HCT116 (cell line): ENCODE results near the gene C1R. TPM values are rescaled to one million over a fixed set of nuclear protein-coding genes. Genes with fewer than 3 reads are reported as not detected.
"Not testable (repeated sequence)": the region's sequence is repeated elsewhere in the genome, so short reads cannot be mapped to it uniquely, and the experiment has no call there.

Source experiments
- ATAC-seq: fragments of 200-7000 bp; cut with Tn5 transposase; 2 replicates; pipeline ENCODE4 v1.9.1; 2020; ENCODE audit warnings: mild to moderate bottlenecking, moderate library complexity
- BruUV-seq: library from RNA; stranded (reverse); fragments of 400-500 nt; replicated peaks from 2 replicates; lab custom pipeline; 2021; lab: Mats Ljungman, UMichigan
- CTCF ChIA-PET: fragments of 300-600 bp; sonication (Branson Sonifier 250); formaldehyde crosslinking; loops from one replicate; lab custom pipeline; 2021; ENCODE audit warnings: antibody characterized with exemption; lab: Charles Lee
- POLR2A ChIA-PET: fragments of 300-600, 350-600 bp; sonication (Branson Sonifier 250); formaldehyde crosslinking; loops from one replicate; lab custom pipeline; 2021; ENCODE audit warnings: antibody characterized with exemption; lab: Charles Lee
- RAD21 ChIA-PET, 2 experiments: fragments of 300-600 bp; sonication (Branson Sonifier 250); formaldehyde crosslinking; loops; one replicate each; lab custom pipeline; 2023; ENCODE audit warnings: low total read pairs in 2 of 2; ENCODE audit not compliant: uncharacterized antibody in 2 of 2, unreplicated experiment in 2 of 2, low non-redundant PET in 1 of 2; lab: Charles Lee
- DNase-seq: peaks from one replicate; pipeline ENCODE4 v3.0.0-alpha.2; 2010; ENCODE audit warnings: low read depth, low spot score
- H2AFZ ChIP-seq: fragments of 200-600 bp; shearing (Covaris generic), sonication (generic); 2 replicates; pipeline ENCODE4 v1.6.1; 2017; ENCODE audit warnings: low read depth, mixed run types, mixed read lengths, antibody characterized with exemption, low read length; ENCODE audit not compliant: poor library complexity, severe bottlenecking
- H3K27ac ChIP-seq: 2 replicates; pipeline ENCODE4 v1.5.1; 2012; ENCODE audit warnings: low read depth, low read length
- H3K27me3 ChIP-seq: fragments of 200-600 bp; sonication (generic); 2 replicates; pipeline ENCODE4 v1.6.1; 2016; ENCODE audit warnings: mixed run types, low read length, mixed read lengths; ENCODE audit not compliant: insufficient read depth
- H3K36me3 ChIP-seq, 2 experiments: fragments of 200-500 bp in 1 of 2; fragments of 200-600 bp in 1 of 2; sonication (Bioruptor generic) in 1 of 2; sonication (generic) in 1 of 2; 2 replicates each; pipeline versions ENCODE4 v1.5.1 to v1.6.1; 2014 to 2016; ENCODE audit warnings: low read length in 2 of 2, inconsistent platforms in 1 of 2, mixed read lengths in 1 of 2, mixed run types in 1 of 2; ENCODE audit not compliant: insufficient read depth in 2 of 2, control insufficient read depth in 1 of 2
- H3K4me1 ChIP-seq, 2 experiments: fragments of 200-600 bp in 1 of 2; sonication (generic) in 1 of 2; 2 replicates each; pipeline versions ENCODE4 v1.5.1 to v1.6.1; 2012 to 2017; ENCODE audit warnings: low read length in 2 of 2, inconsistent platforms in 1 of 2, mild to moderate bottlenecking in 1 of 2, mixed read lengths in 1 of 2, mixed run types in 1 of 2, moderate library complexity in 1 of 2; ENCODE audit not compliant: insufficient read depth in 2 of 2, control insufficient read depth in 1 of 2
- H3K4me2 ChIP-seq: fragments of 200-600 bp; sonication (generic); 2 replicates; pipeline ENCODE4 v1.6.1; 2017; ENCODE audit warnings: mixed run types, low read length, mixed read lengths
- H3K4me3 ChIP-seq, 2 experiments: fragments of 200-600 bp in 1 of 2; sonication (generic) in 1 of 2; replicated peaks in 1 of 2; 2 replicates each; pipeline ENCODE4 v1.5.1; 2011 to 2016; ENCODE audit warnings: low read length in 2 of 2, control low read depth in 1 of 2, low read depth in 1 of 2, mild to moderate bottlenecking in 1 of 2, mixed read lengths in 1 of 2, mixed run types in 1 of 2
- H3K79me2 ChIP-seq: fragments of 200-600 bp; sonication (generic); 2 replicates; pipeline ENCODE4 v1.6.1; 2017; ENCODE audit warnings: mild to moderate bottlenecking, mixed run types, low read length, moderate library complexity, mixed read lengths; ENCODE audit not compliant: insufficient read depth
- H3K9ac ChIP-seq: fragments of 200-600 bp; sonication (generic); 2 replicates; pipeline ENCODE4 v1.6.1; 2016; ENCODE audit warnings: low read length, mixed read lengths
- H3K9me2 ChIP-seq: fragments of 200-600 bp; sonication (generic), shearing (Covaris generic); 2 replicates; pipeline ENCODE4 v1.6.1; 2017; ENCODE audit warnings: mixed run types, mild to moderate bottlenecking, moderate library complexity; ENCODE audit not compliant: insufficient read depth
- H3K9me3 ChIP-seq, 2 experiments: fragments of 200-500 bp in 1 of 2; fragments of 200-600 bp in 1 of 2; sonication (Bioruptor generic) in 1 of 2; sonication (generic) in 1 of 2; 2 replicates each; pipeline ENCODE4 v1.6.1; 2014 to 2017; ENCODE audit warnings: low read length in 2 of 2, mixed read lengths in 2 of 2, inconsistent platforms in 1 of 2, low read depth in 1 of 2, mild to moderate bottlenecking in 1 of 2, mixed run types in 1 of 2, moderate library complexity in 1 of 2; ENCODE audit not compliant: control insufficient read depth in 1 of 2, insufficient read depth in 1 of 2
- H4K20me1 ChIP-seq: fragments of 200-600 bp; sonication (generic), shearing (Covaris generic); 2 replicates; pipeline ENCODE4 v1.6.1; 2017; ENCODE audit warnings: mixed run types, mild to moderate bottlenecking, moderate library complexity; ENCODE audit not compliant: insufficient read depth
- EGR1 ChIP-seq: IDR thresholded peaks from 2 replicates; pipeline ENCODE4 v1.6.1; 2012; ENCODE audit warnings: low read depth
- ELF1 ChIP-seq: IDR thresholded peaks from 2 replicates; pipeline ENCODE4 v1.6.1; 2012; ENCODE audit warnings: low read depth, borderline replicate concordance
- EZH2 ChIP-seq: fragments of 200-600 bp; sonication (generic); IDR thresholded peaks from 2 replicates; pipeline ENCODE4 v1.6.1; 2017; ENCODE audit warnings: antibody characterized with exemption, mixed run types
- EZH2phosphoT487 ChIP-seq: fragments of 200-600 bp; IDR thresholded peaks from 2 replicates; pipeline ENCODE4 v1.6.1; 2018; ENCODE audit warnings: antibody characterized with exemption, borderline replicate concordance
- FOSL1 ChIP-seq: IDR thresholded peaks from 2 replicates; pipeline ENCODE4 v1.6.1; 2012; ENCODE audit warnings: low read depth
- JUND ChIP-seq: IDR thresholded peaks from 2 replicates; pipeline ENCODE4 v1.6.1; 2012
- POLR2A ChIP-seq: IDR thresholded peaks from 2 replicates; pipeline ENCODE4 v1.7.0; 2011; ENCODE audit warnings: borderline replicate concordance; ENCODE audit not compliant: insufficient read depth, insufficient read length; ENCODE audit errors: extremely low read depth
- POLR2AphosphoS5 ChIP-seq: IDR thresholded peaks from 2 replicates; pipeline ENCODE4 v1.6.1; 2011; ENCODE audit warnings: mild to moderate bottlenecking, low read depth, low read length, moderate library complexity
- RAD21 ChIP-seq: IDR thresholded peaks from 2 replicates; pipeline ENCODE4 v1.6.1; 2012; ENCODE audit warnings: low read depth, mild to moderate bottlenecking
- SIN3A ChIP-seq: IDR thresholded peaks from 2 replicates; pipeline ENCODE4 v1.6.1; 2012; ENCODE audit warnings: low read depth
- SP1 ChIP-seq: IDR thresholded peaks from 2 replicates; pipeline ENCODE4 v1.6.1; 2012; ENCODE audit warnings: low read depth
- SRF ChIP-seq: IDR thresholded peaks from 2 replicates; pipeline ENCODE4 v1.6.1; 2012; ENCODE audit warnings: low read depth
- YY1 ChIP-seq: IDR thresholded peaks from 2 replicates; pipeline ENCODE4 v1.6.1; 2011; ENCODE audit warnings: low read length, low read depth, moderate library complexity, mild to moderate bottlenecking; ENCODE audit not compliant: insufficient replicate concordance; ENCODE audit errors: extremely low read depth
- ZFX ChIP-seq: fragments of 450-650 bp; IDR thresholded peaks from 2 replicates; pipeline ENCODE4 v1.6.1; 2017
- ZNF274 ChIP-seq: fragments of 200-500 bp; sonication (Bioruptor generic); IDR thresholded peaks from 2 replicates; pipeline ENCODE4 v1.6.1; 2014; ENCODE audit warnings: mild to moderate bottlenecking, low read depth, low read length, inconsistent platforms
- intact Hi-C: fragments of 100-400 bp; cut with micrococcal nuclease; formaldehyde crosslinking; loops from 2 replicates; pipeline ENCODE4 v1.10.0; 2022
- total RNA-seq: library from RNA; stranded (reverse); gene quantifications from one replicate; pipeline ENCODE4 v1.2.1, GENCODE V29; 2021; ENCODE audit not compliant: unreplicated experiment
- TF ChIP-seq, protein P1 (sequence below): IDR thresholded peaks from 2 replicates; pipeline ENCODE4 v1.6.1; 2012
- TF ChIP-seq, protein P2 (sequence below): IDR thresholded peaks from 2 replicates; pipeline ENCODE4 v1.6.1; 2012

C1R gene
- total RNA-seq, 1 experiment from 2014 or later, result 4.3 TPM

DNA sequence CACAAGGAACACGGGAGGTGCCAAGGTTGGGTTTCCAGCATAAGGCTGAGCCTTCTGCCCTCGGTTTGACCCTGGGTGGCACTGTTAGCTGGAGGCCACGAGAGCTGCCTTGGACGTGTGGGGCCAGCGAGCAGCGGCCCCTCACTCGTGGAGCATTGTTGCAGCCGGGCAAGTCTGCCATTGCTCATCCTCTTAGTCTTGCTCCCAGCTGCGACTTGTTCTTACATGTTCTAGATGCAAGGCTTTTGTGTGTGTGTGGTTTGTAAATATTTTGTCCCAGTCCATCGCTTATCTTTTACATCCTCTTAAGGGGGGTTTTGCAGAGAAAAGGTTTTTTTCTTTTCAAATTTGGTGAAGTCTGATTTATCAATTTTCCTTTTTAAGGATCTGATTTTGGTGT, 52.8 kb downstream of the C1R start:
- Histone ChIP-seq H3K27me3 (no peaks in the 10 kb centered on the region), H3K79me2 (no peaks in the 10 kb centered on the region), H3K9me2 (no peaks in the 10 kb centered on the region), H3K36me3 (no peaks in the 10 kb centered on the region), H3K4me1 (peaks cover 0 to 9% of the 10 kb centered on the region in 2 experiments; a peak in 1 of 4 replicates), H3K9ac (no peak overlapping the region)
- intact Hi-C loops, result no loop called here
- POLR2A ChIA-PET, result no interaction called here
- CTCF ChIA-PET, result no interaction called here
- RAD21 ChIA-PET, result no interaction called here
- no TSS peak for BruUV-seq
- no peak for TF ChIP-seq ZNF274
- TF ChIP-seq RAD21, result no peak
- TF ChIP-seq FOSL1, result no peak
- TF ChIP-seq SIN3A, result no peak
- no peak for TF ChIP-seq ZFX
- TF ChIP-seq, all 23 proteins: peak for 0
- no peak for DNase-seq
- Histone ChIP-seq H3K9me3 (no peaks in the 10 kb centered on the region), H2AFZ (no peak overlapping the region), H3K4me3 (no peak overlapping the region), H4K20me1 (no peaks in the 10 kb centered on the region), H3K27ac (no peak overlapping the region), H3K4me2 (no peak overlapping the region)
- ATAC-seq, result no peak

DNA sequence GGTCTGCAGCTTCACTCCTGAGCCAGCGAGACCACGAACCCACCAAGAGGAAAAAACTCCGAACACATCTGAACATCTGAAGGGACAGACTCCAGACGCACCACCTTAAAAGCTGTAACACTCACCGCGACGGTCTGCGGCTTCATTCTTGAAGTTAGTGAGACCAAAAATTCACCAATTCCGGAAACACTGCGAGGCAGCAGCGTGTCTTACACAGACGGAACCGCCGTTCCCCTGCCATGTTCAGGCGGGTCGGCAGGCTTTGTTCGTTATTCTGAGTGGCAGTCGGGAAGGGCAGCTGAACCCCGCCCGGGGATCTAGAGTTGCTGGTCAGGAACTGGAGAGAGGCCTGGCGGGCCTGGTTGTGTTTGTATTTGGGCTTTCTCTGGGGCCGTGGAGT, 53.7 kb downstream of the C1R start:
- CTCF ChIA-PET, result no interaction called here
- Histone ChIP-seq H3K4me3 (no peak overlapping the region), H3K4me1 (peaks cover 0 to 9% of the 10 kb centered on the region in 2 experiments; a peak in 1 of 4 replicates), H3K9me3 (no peaks in the 10 kb centered on the region)
- TF ChIP-seq, protein P1, sequence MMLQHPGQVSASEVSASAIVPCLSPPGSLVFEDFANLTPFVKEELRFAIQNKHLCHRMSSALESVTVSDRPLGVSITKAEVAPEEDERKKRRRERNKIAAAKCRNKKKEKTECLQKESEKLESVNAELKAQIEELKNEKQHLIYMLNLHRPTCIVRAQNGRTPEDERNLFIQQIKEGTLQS, result no peak
- TF ChIP-seq RAD21, result no peak
- no peak for TF ChIP-seq FOSL1
- TF ChIP-seq EZH2, result no peak
- TF ChIP-seq POLR2A, result no peak
- no peak for TF ChIP-seq EZH2phosphoT487
- TF ChIP-seq SRF, result no peak
- no peak for TF ChIP-seq EGR1
- TF ChIP-seq SIN3A, result no peak
- no peak for TF ChIP-seq JUND
- TF ChIP-seq ELF1, result no peak
- TF ChIP-seq SP1, result no peak
- TF ChIP-seq, protein P2, sequence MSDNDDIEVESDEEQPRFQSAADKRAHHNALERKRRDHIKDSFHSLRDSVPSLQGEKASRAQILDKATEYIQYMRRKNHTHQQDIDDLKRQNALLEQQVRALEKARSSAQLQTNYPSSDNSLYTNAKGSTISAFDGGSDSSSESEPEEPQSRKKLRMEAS, result no peak
- no peak for TF ChIP-seq YY1
- TF ChIP-seq POLR2AphosphoS5, result no peak
- TF ChIP-seq, all 23 proteins: peak for 0
- no peak overlapping the region for H2AFZ ChIP-seq
- ATAC-seq (no peak), DNase-seq (no peak)
- no peak overlapping the region for H3K27ac ChIP-seq
- no peaks in the 10 kb centered on the region for H3K36me3 ChIP-seq
- POLR2A ChIA-PET, result interaction anchor here (1.6 kb wide), 1 partner anchor 95 kb away, joined by 4 read pairs; the partner anchor contains the start of genes C12orf57 and RNU7-1
- intact Hi-C loops, result no loop called here
- no peak overlapping the region for H3K9ac ChIP-seq
- H3K4me2 ChIP-seq, result no peak overlapping the region
- no peaks in the 10 kb centered on the region for H3K27me3 ChIP-seq
- no peaks in the 10 kb centered on the region for H4K20me1 ChIP-seq
- no peaks in the 10 kb centered on the region for H3K9me2 ChIP-seq
- RAD21 ChIA-PET, result no interaction called here
- no peaks in the 10 kb centered on the region for H3K79me2 ChIP-seq
- BruUV-seq, result no TSS peak

DNA sequence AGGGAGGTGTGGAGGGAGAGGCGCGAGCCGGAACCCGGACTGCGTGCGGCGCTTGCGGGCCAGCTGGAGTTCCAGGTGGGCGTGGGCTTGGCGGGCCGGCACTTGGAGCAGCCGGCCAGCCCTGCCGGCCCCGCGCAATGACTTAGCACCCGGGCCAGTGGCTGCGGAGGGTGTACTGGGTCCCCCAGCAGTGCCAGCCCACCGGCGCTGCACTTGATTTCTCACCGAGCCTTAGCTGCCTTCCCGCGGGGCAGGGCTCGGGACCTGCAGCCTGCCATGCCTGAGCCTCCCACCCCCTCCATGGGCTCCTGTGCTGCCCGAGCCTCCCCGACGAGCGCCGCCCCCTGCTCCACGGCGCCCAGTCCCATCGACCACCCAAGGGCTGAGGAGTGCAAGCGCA, 54.8 kb downstream of the C1R start:
- H3K9me3 ChIP-seq, H3K4me2 ChIP-seq, H4K20me1 ChIP-seq, ATAC-seq, H3K27ac ChIP-seq, H3K4me3 ChIP-seq, H3K36me3 ChIP-seq, DNase-seq, H3K79me2 ChIP-seq, H3K9ac ChIP-seq, RAD21 ChIA-PET, H3K9me2 ChIP-seq, H2AFZ ChIP-seq, CTCF ChIA-PET, BruUV-seq, H3K27me3 ChIP-seq, intact Hi-C loops, H3K4me1 ChIP-seq: not testable (repeated sequence)
- POLR2A ChIA-PET, result interaction anchor here (1.6 kb wide), 1 partner anchor 93 kb away, joined by 4 read pairs; the partner anchor contains the start of genes C12orf57 and RNU7-1
